Neural cell (in vitro differentiated cells): ENCODE measurements around the gene NPRL2. TPM values are rescaled to one million over a fixed set of nuclear protein-coding genes. Genes with fewer than 3 reads are reported as not detected.
A peak's percentile ranks its signal among the peaks of the same experiment; 100 is the strongest.

ENCODE experiments used
- H2AFZ ChIP-seq: fragments of 200-600, 300-800 bp; sonication (generic), shearing (Covaris generic); 2 replicates; pipeline ENCODE4 v1.6.0; 2014; ENCODE audit warnings: low read depth, mild to moderate bottlenecking, antibody characterized with exemption, low read length, moderate library complexity
- H3F3A ChIP-seq: fragments of 200-600 bp; shearing (Covaris generic); 2 replicates; pipeline ENCODE4 v1.6.1; 2016; ENCODE audit warnings: mild to moderate bottlenecking, moderate library complexity, mixed read lengths, antibody characterized with exemption, low read length; ENCODE audit not compliant: insufficient read depth, poor library complexity, severe bottlenecking
- H3K27ac ChIP-seq: fragments of 200-600, 300-800 bp; sonication (generic), shearing (Covaris generic); 2 replicates; pipeline ENCODE4 v1.5.1; 2014; ENCODE audit warnings: mild to moderate bottlenecking, low read length, moderate library complexity
- H3K27me3 ChIP-seq: fragments of 300-800, 200-600 bp; sonication (generic), shearing (Covaris generic); 2 replicates; pipeline ENCODE4 v1.6.0; 2014; ENCODE audit warnings: mild to moderate bottlenecking, low read depth, low read length, moderate library complexity; ENCODE audit not compliant: insufficient read depth
- H3K36me3 ChIP-seq: fragments of 300-800, 200-600 bp; sonication (generic), shearing (Covaris generic); 2 replicates; pipeline ENCODE4 v1.5.1; 2014; ENCODE audit warnings: mild to moderate bottlenecking, antibody characterized with exemption, low read length, moderate library complexity; ENCODE audit not compliant: insufficient read depth
- H3K4me2 ChIP-seq: fragments of 300-800, 200-600 bp; sonication (generic), shearing (Covaris generic); 2 replicates; pipeline ENCODE4 v1.6.0; 2014; ENCODE audit warnings: mild to moderate bottlenecking, low read length
- H3K4me3 ChIP-seq: fragments of 300-800, 200-600 bp; sonication (generic), shearing (Covaris generic); 2 replicates; pipeline ENCODE4 v1.5.1; 2014; ENCODE audit warnings: mild to moderate bottlenecking, low read length, moderate library complexity
- H3K79me2 ChIP-seq: fragments of 200-600 bp; shearing (Covaris generic); replicated peaks from 2 replicates; pipeline ENCODE4 v1.6.0; 2014; ENCODE audit warnings: mild to moderate bottlenecking, low read length, moderate library complexity; ENCODE audit not compliant: insufficient read depth
- H3K9ac ChIP-seq: fragments of 300-800, 200-600 bp; sonication (generic), shearing (Covaris generic); 2 replicates; pipeline ENCODE4 v1.6.1; 2016; ENCODE audit warnings: mild to moderate bottlenecking, low read length, mixed read lengths
- H3K9me2 ChIP-seq: fragments of 200-600 bp; shearing (Covaris generic); 2 replicates; pipeline ENCODE4 v1.6.1; 2016; ENCODE audit warnings: mild to moderate bottlenecking, low read length, mixed read lengths; ENCODE audit not compliant: insufficient read depth
- H3K9me3 ChIP-seq: fragments of 200-600, 300-800 bp; sonication (generic), shearing (Covaris generic); 2 replicates; pipeline ENCODE4 v1.6.1; 2016; ENCODE audit warnings: mild to moderate bottlenecking, mixed run types, low read length, moderate library complexity, mixed read lengths
- H4K20me1 ChIP-seq: fragments of 200-600 bp; shearing (Covaris generic); 2 replicates; pipeline ENCODE4 v1.6.1; 2016; ENCODE audit warnings: mild to moderate bottlenecking, mixed run types; ENCODE audit not compliant: insufficient read depth
- CTCF ChIP-seq: fragments of 450-650 bp; IDR thresholded peaks from 2 replicates; pipeline ENCODE4 v1.5.1; 2014; ENCODE audit warnings: antibody characterized with exemption, mild to moderate bottlenecking, moderate library complexity; ENCODE audit not compliant: poor library complexity, severe bottlenecking
- EP300 ChIP-seq: fragments of 450-650 bp; conservative IDR thresholded peaks from 2 replicates; pipeline ENCODE4 v1.6.1; 2014; ENCODE audit warnings: antibody characterized with exemption, mild to moderate bottlenecking, moderate library complexity; ENCODE audit not compliant: poor library complexity, severe bottlenecking
- EZH2 ChIP-seq: fragments of 200-600, 300-800 bp; shearing (Covaris generic), sonication (generic); IDR thresholded peaks from 2 replicates; pipeline ENCODE4 v1.6.1; 2014; ENCODE audit warnings: antibody characterized with exemption, low read length, borderline replicate concordance, mild to moderate bottlenecking; ENCODE audit not compliant: insufficient read depth, poor library complexity, severe bottlenecking
- MXI1 ChIP-seq: fragments of 450-650 bp; conservative IDR thresholded peaks from 2 replicates; pipeline ENCODE4 v1.6.1; 2014; ENCODE audit warnings: antibody characterized with exemption, mild to moderate bottlenecking; ENCODE audit not compliant: poor library complexity, severe bottlenecking
- POLR2AphosphoS5 ChIP-seq: IDR thresholded peaks from 2 replicates; pipeline ENCODE4 v1.6.1; 2012
- RAD21 ChIP-seq: fragments of 450-650 bp; conservative IDR thresholded peaks from 2 replicates; pipeline ENCODE4 v1.6.1; 2014; ENCODE audit warnings: antibody characterized with exemption, mild to moderate bottlenecking, moderate library complexity
- REST ChIP-seq: IDR thresholded peaks from 2 replicates; pipeline ENCODE4 v1.6.1; 2012; ENCODE audit warnings: borderline replicate concordance
- SMC3 ChIP-seq: fragments of 450-650 bp; conservative IDR thresholded peaks from 2 replicates; pipeline ENCODE4 v1.6.1; 2014; ENCODE audit warnings: antibody characterized with exemption, mild to moderate bottlenecking, moderate library complexity; ENCODE audit not compliant: poor library complexity
- TAF1 ChIP-seq: IDR thresholded peaks from 2 replicates; pipeline ENCODE4 v1.6.1; 2012; ENCODE audit warnings: low read depth
- polyA plus RNA-seq: library from polyadenylated mRNA; depleted of rRNA; stranded (reverse); fragments of >200 nt; gene quantifications from 2 replicates; pipeline ENCODE4 v1.2.3, GENCODE V29; 2014

The NPRL2 gene
- polyA plus RNA-seq, 1 donor from 2014 or later, result 118 TPM

- H3K9ac ChIP-seq, result no peak overlapping the region
- H3K9me2 ChIP-seq, result no peaks in the 10 kb centered on the region
- no peaks in the 10 kb centered on the region for H3K36me3 ChIP-seq
- H3K27ac ChIP-seq, result no peak overlapping the region
- no peak for TF ChIP-seq POLR2AphosphoS5
- no peak for TF ChIP-seq EZH2
- no peak for TF ChIP-seq TAF1
- no peak for TF ChIP-seq RAD21
- TF ChIP-seq EP300, result no peak
- no peak for TF ChIP-seq MXI1
- no peak for TF ChIP-seq REST
- TF ChIP-seq SMC3, result no peak
- no peak for TF ChIP-seq CTCF
- H2AFZ ChIP-seq, result no peak overlapping the region
- no peaks in the 10 kb centered on the region for H3F3A ChIP-seq
- H4K20me1 ChIP-seq, result no peaks in the 10 kb centered on the region
- peaks cover 24% of the 10 kb centered on the region for H3K79me2 ChIP-seq
- peaks cover 32% of the 10 kb centered on the region for H3K27me3 ChIP-seq
- no peaks in the 10 kb centered on the region for H3K9me3 ChIP-seq
- H3K4me2 ChIP-seq, result no peak overlapping the region
- H3K4me3 ChIP-seq, result no peak overlapping the region
These were observed 11.6 kb downstream of the NPRL2 start for GRCh38 chr3:50338965-50339364.

GRCh38 chr3:50337175-50337861 is 13.3 kb downstream of the NPRL2 start:
- peak overlapping the region; percentile 100 for H3K4me2 ChIP-seq
- TF ChIP-seq REST (peak; percentile 19), TAF1 (peak; percentile 87), POLR2AphosphoS5 (peak; percentile 87), EP300 (no peak), SMC3 (no peak), MXI1 (peak; percentile 98), RAD21 (peak; percentile 16)
- peak overlapping the region; percentile 95 for H3K4me3 ChIP-seq
- H3K9me2 ChIP-seq, result no peaks in the 10 kb centered on the region
- H3K36me3 ChIP-seq, result no peaks in the 10 kb centered on the region
- H3K79me2 ChIP-seq, result peaks cover 24% of the 10 kb centered on the region
- peaks cover 27% of the 10 kb centered on the region for H3K27me3 ChIP-seq
- H3K9ac ChIP-seq, result peak overlapping the region; percentile 96
- H3F3A ChIP-seq, result no peaks in the 10 kb centered on the region
- no peaks in the 10 kb centered on the region for H4K20me1 ChIP-seq
- H2AFZ ChIP-seq, result peak overlapping the region; percentile 84
- H3K9me3 ChIP-seq, result no peaks in the 10 kb centered on the region
- peak overlapping the region; percentile 95 for H3K27ac ChIP-seq
